Memory B cell (primary cell): Measurements from ENCODE around the gene PDE1C.

Experiments
- ATAC-seq: fragments of 150-1000 bp; cut with Tn5 transposase; 2 replicates; pipeline ENCODE4 v1.10.0; 2021; ENCODE audit warnings: low read depth, mild to moderate bottlenecking, moderate library complexity
- DNase-seq, 2 donors: peaks; one replicate each; pipeline ENCODE4 v3.0.0; 2022; ENCODE audit warnings: low spot score in 2 of 2
- H3K27ac Mint-ChIP-seq: one replicate; pipeline ENCODE4 v1.8.0; 2022; ENCODE audit warnings: mild to moderate bottlenecking, moderate library complexity, mixed read lengths
- H3K27me3 Mint-ChIP-seq: one replicate; pipeline ENCODE4 v1.8.0; 2022; ENCODE audit warnings: mixed read lengths
- H3K36me3 Mint-ChIP-seq: one replicate; pipeline ENCODE4 v1.8.0; 2022; ENCODE audit warnings: mild to moderate bottlenecking, mixed read lengths
- H3K4me1 Mint-ChIP-seq: one replicate; pipeline ENCODE4 v1.8.0; 2022; ENCODE audit warnings: mixed read lengths
- H3K4me3 Mint-ChIP-seq: one replicate; pipeline ENCODE4 v1.8.0; 2022; ENCODE audit warnings: mild to moderate bottlenecking, moderate library complexity, mixed read lengths
- H3K9me3 Mint-ChIP-seq: one replicate; pipeline ENCODE4 v1.8.0; 2022; ENCODE audit warnings: mixed read lengths

PDE1C gene

GRCh38 chr7:32069116-32069650 lies 1.0 kb downstream of the PDE1C start:
- no peak overlapping the region for H3K27ac Mint-ChIP-seq
- no peak overlapping the region for H3K4me3 Mint-ChIP-seq
- H3K4me1 Mint-ChIP-seq = no peaks in the 10 kb centered on the region
- no peak for ATAC-seq
- H3K36me3 Mint-ChIP-seq = peaks cover 2% of the 10 kb centered on the region
- H3K27me3 Mint-ChIP-seq = peaks cover 8% of the 10 kb centered on the region
- no peaks in the 10 kb centered on the region for H3K9me3 Mint-ChIP-seq
- DNase-seq = no peak

- H3K9me3 Mint-ChIP-seq = no peaks in the 10 kb centered on the region
- no peak for DNase-seq
- no peak overlapping the region for H3K27ac Mint-ChIP-seq
- H3K4me3 Mint-ChIP-seq = no peak overlapping the region
- no peaks in the 10 kb centered on the region for H3K4me1 Mint-ChIP-seq
- H3K36me3 Mint-ChIP-seq = peaks cover 2% of the 10 kb centered on the region
- peaks cover 8% of the 10 kb centered on the region for H3K27me3 Mint-ChIP-seq
- ATAC-seq = no peak
Observed at GRCh38 chr7:32068411-32069101, 1.7 kb downstream of the PDE1C start.

- Mint-ChIP-seq H3K36me3 (peaks cover 1% of the 10 kb centered on the region), H3K4me1 (no peaks in the 10 kb centered on the region), H3K9me3 (no peaks in the 10 kb centered on the region), H3K27ac (no peak overlapping the region), H3K27me3 (peaks cover 8% of the 10 kb centered on the region), H3K4me3 (no peak overlapping the region)
- DNase-seq (no peak), ATAC-seq (no peak)
Observed at GRCh38 chr7:32066441-32066840, 3.8 kb downstream of the PDE1C start.

- H3K36me3 Mint-ChIP-seq = no peaks in the 10 kb centered on the region
- H3K9me3 Mint-ChIP-seq = no peaks in the 10 kb centered on the region
- H3K27ac Mint-ChIP-seq = no peak overlapping the region
- no peaks in the 10 kb centered on the region for H3K4me1 Mint-ChIP-seq
- DNase-seq (no peak), ATAC-seq (no peak)
- H3K27me3 Mint-ChIP-seq = peaks cover 1% of the 10 kb centered on the region
- no peak overlapping the region for H3K4me3 Mint-ChIP-seq
Observed at GRCh38 chr7:32063614-32064013, 6.6 kb downstream of the PDE1C start.

- Mint-ChIP-seq H3K9me3 (no peaks in the 10 kb centered on the region), H3K4me1 (no peaks in the 10 kb centered on the region), H3K27me3 (peaks cover 1% of the 10 kb centered on the region), H3K4me3 (no peak overlapping the region), H3K36me3 (no peaks in the 10 kb centered on the region), H3K27ac (no peak overlapping the region)
- DNase-seq = no peak
- no peak for ATAC-seq
Observed at GRCh38 chr7:32062150-32062549, 8.1 kb downstream of the PDE1C start.

GRCh38 chr7:32061346-32061745 lies 8.9 kb downstream of the PDE1C start:
- no peak for ATAC-seq
- H3K27me3 Mint-ChIP-seq = peaks cover 1% of the 10 kb centered on the region
- no peak overlapping the region for H3K27ac Mint-ChIP-seq
- H3K4me3 Mint-ChIP-seq = no peak overlapping the region
- DNase-seq = no peak
- H3K9me3 Mint-ChIP-seq = no peaks in the 10 kb centered on the region
- H3K4me1 Mint-ChIP-seq = no peaks in the 10 kb centered on the region
- H3K36me3 Mint-ChIP-seq = no peaks in the 10 kb centered on the region

GRCh38 chr7:32059289-32060011 lies 10.8 kb downstream of the PDE1C start:
- Mint-ChIP-seq H3K27ac (no peak overlapping the region), H3K4me3 (no peak overlapping the region), H3K27me3 (peaks cover 1% of the 10 kb centered on the region), H3K4me1 (no peaks in the 10 kb centered on the region), H3K36me3 (no peaks in the 10 kb centered on the region), H3K9me3 (no peaks in the 10 kb centered on the region)
- no peak for DNase-seq
- no peak for ATAC-seq

GRCh38 chr7:32058002-32058401 lies 12.2 kb downstream of the PDE1C start:
- no peak for ATAC-seq

GRCh38 chr7:32056767-32057166 lies 13.4 kb downstream of the PDE1C start:
- no peaks in the 10 kb centered on the region for H3K4me1 Mint-ChIP-seq
- H3K4me3 Mint-ChIP-seq = no peak overlapping the region
- no peaks in the 10 kb centered on the region for H3K9me3 Mint-ChIP-seq
- ATAC-seq (no peak), DNase-seq (no peak)
- no peak overlapping the region for H3K27ac Mint-ChIP-seq
- no peaks in the 10 kb centered on the region for H3K36me3 Mint-ChIP-seq
- H3K27me3 Mint-ChIP-seq = no peaks in the 10 kb centered on the region

More at GRCh38 chr7:32058002-32058401, 12.2 kb downstream of the PDE1C start:
- Mint-ChIP-seq H3K36me3 (no peaks in the 10 kb centered on the region), H3K9me3 (no peaks in the 10 kb centered on the region), H3K27ac (no peak overlapping the region), H3K4me1 (no peaks in the 10 kb centered on the region), H3K4me3 (no peak overlapping the region), H3K27me3 (peaks cover 1% of the 10 kb centered on the region)
- DNase-seq = no peak

- no peaks in the 10 kb centered on the region for H3K27me3 Mint-ChIP-seq
- peaks cover 2% of the 10 kb centered on the region for H3K4me1 Mint-ChIP-seq
- no peaks in the 10 kb centered on the region for H3K36me3 Mint-ChIP-seq
- H3K4me3 Mint-ChIP-seq = no peak overlapping the region
- no peak overlapping the region for H3K27ac Mint-ChIP-seq
- ATAC-seq (no peak), DNase-seq (no peak)
- H3K9me3 Mint-ChIP-seq = no peaks in the 10 kb centered on the region
Observed at GRCh38 chr7:32053204-32053603, 17.0 kb downstream of the PDE1C start.

- DNase-seq (no peak), ATAC-seq (no peak)
- no peak overlapping the region for H3K27ac Mint-ChIP-seq
- no peaks in the 10 kb centered on the region for H3K9me3 Mint-ChIP-seq
- no peaks in the 10 kb centered on the region for H3K36me3 Mint-ChIP-seq
- peaks cover 2% of the 10 kb centered on the region for H3K4me1 Mint-ChIP-seq
- no peaks in the 10 kb centered on the region for H3K27me3 Mint-ChIP-seq
- no peak overlapping the region for H3K4me3 Mint-ChIP-seq
Observed at GRCh38 chr7:32051128-32051527, 19.1 kb downstream of the PDE1C start.

GRCh38 chr7:32049599-32049998 lies 20.6 kb downstream of the PDE1C start:
- DNase-seq = no peak
- Mint-ChIP-seq H3K4me3 (no peak overlapping the region), H3K4me1 (peaks cover 2% of the 10 kb centered on the region), H3K27me3 (no peaks in the 10 kb centered on the region), H3K9me3 (no peaks in the 10 kb centered on the region), H3K27ac (no peak overlapping the region), H3K36me3 (no peaks in the 10 kb centered on the region)
- no peak for ATAC-seq

GRCh38 chr7:32048970-32049491 lies 21.2 kb downstream of the PDE1C start:
- H3K4me3 Mint-ChIP-seq = no peak overlapping the region
- DNase-seq (no peak), ATAC-seq (no peak)
- no peaks in the 10 kb centered on the region for H3K9me3 Mint-ChIP-seq
- H3K4me1 Mint-ChIP-seq = peaks cover 2% of the 10 kb centered on the region
- H3K36me3 Mint-ChIP-seq = no peaks in the 10 kb centered on the region
- H3K27me3 Mint-ChIP-seq = no peaks in the 10 kb centered on the region
- no peak overlapping the region for H3K27ac Mint-ChIP-seq

- Mint-ChIP-seq H3K27ac (no peak overlapping the region), H3K36me3 (no peaks in the 10 kb centered on the region), H3K4me1 (peaks cover 2% of the 10 kb centered on the region), H3K27me3 (no peaks in the 10 kb centered on the region), H3K9me3 (no peaks in the 10 kb centered on the region), H3K4me3 (no peak overlapping the region)
- DNase-seq = no peak
- ATAC-seq = no peak
Observed at GRCh38 chr7:32047801-32048200, 22.4 kb downstream of the PDE1C start.
